ENCODE measurements around the gene INPP1.

DNA sequence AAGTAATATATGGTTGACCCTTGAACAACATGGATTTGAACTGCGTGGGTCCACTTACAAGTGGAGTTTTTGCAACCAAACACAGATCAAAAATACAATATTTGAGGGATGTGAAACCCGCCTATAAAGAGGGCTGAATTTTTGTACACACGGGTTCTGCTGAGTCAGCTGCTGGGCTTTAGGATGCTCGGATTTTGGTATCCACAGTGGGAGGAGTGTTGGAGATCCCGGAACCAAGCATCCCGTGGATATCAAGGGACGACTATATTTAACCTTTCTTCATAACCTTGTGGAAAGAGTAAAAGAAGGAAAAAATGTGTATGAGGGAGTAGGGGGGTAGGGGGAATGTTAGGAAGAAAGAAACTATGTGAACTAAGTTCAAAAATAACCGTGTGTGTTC, 10.0 kb upstream of the INPP1 start:
- TF ChIP-seq, protein P1, sequence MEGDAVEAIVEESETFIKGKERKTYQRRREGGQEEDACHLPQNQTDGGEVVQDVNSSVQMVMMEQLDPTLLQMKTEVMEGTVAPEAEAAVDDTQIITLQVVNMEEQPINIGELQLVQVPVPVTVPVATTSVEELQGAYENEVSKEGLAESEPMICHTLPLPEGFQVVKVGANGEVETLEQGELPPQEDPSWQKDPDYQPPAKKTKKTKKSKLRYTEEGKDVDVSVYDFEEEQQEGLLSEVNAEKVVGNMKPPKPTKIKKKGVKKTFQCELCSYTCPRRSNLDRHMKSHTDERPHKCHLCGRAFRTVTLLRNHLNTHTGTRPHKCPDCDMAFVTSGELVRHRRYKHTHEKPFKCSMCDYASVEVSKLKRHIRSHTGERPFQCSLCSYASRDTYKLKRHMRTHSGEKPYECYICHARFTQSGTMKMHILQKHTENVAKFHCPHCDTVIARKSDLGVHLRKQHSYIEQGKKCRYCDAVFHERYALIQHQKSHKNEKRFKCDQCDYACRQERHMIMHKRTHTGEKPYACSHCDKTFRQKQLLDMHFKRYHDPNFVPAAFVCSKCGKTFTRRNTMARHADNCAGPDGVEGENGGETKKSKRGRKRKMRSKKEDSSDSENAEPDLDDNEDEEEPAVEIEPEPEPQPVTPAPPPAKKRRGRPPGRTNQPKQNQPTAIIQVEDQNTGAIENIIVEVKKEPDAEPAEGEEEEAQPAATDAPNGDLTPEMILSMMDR (IDR thresholded peaks at IDR 0.05; ENCODE audit: low read depth, low read length, poor library complexity, severe bottlenecking) = no peak
- no peak for TF ChIP-seq EZH2phosphoT487 (IDR thresholded peaks at IDR 0.05; ENCODE audit: borderline replicate concordance, low read length)

All from DOHH2 (cell line).